H1 (cell line): ENCODE results near the gene RMND5A.

Experiments
- CTCF ChIP-seq, 3 experiments: IDR thresholded peaks; 1 replicate in 2 of 3; 2 replicates in 1 of 3; pipeline versions ENCODE4 v1.5.1 to v1.6.1; 2011; ENCODE audit warnings: low read length in 3 of 3, mild to moderate bottlenecking in 3 of 3, inconsistent platforms in 2 of 3, low read depth in 1 of 3, moderate library complexity in 1 of 3; ENCODE audit not compliant: insufficient read depth in 1 of 3; ENCODE audit errors: control extremely low read depth in 1 of 3
- EZH2 ChIP-seq: fragments of 200-600 bp; sonication (generic); IDR thresholded peaks from 2 replicates; pipeline ENCODE4 v1.7.1; 2012; ENCODE audit warnings: low read depth, mild to moderate bottlenecking, moderate library complexity, low read length, inconsistent platforms; ENCODE audit not compliant: severe bottlenecking
- POLR2A ChIP-seq, 2 experiments: IDR thresholded peaks; 1 replicate in 1 of 2; 2 replicates in 1 of 2; pipeline ENCODE4 v1.6.1; 2011; ENCODE audit warnings: low read depth in 2 of 2, low read length in 2 of 2, mild to moderate bottlenecking in 2 of 2; ENCODE audit errors: control extremely low read depth in 1 of 2
- RAD21 ChIP-seq, 2 experiments: IDR thresholded peaks in 1 of 2; conservative IDR thresholded peaks in 1 of 2; 2 replicates each; pipeline ENCODE4 v1.6.1; 2011; ENCODE audit warnings: low read depth in 2 of 2, low read length in 2 of 2, improper control_type of control experiment in 1 of 2, inconsistent platforms in 1 of 2, mild to moderate bottlenecking in 1 of 2, moderate library complexity in 1 of 2
- RFX5 ChIP-seq: IDR thresholded peaks from 2 replicates; pipeline ENCODE4 v1.6.1; 2011; ENCODE audit warnings: low read depth, low read length, improper control_type of control experiment, borderline replicate concordance
- TAF1 ChIP-seq: IDR thresholded peaks from 2 replicates; pipeline ENCODE4 v1.6.1; 2011; ENCODE audit warnings: mild to moderate bottlenecking, low read depth, low read length

GRCh38 chr2:86764661-86765309, 44.7 kb downstream of the RMND5A start:
- TF ChIP-seq TAF1 = no peak
- TF ChIP-seq RAD21 (IDR thresholded peaks at IDR 0.05 in 1 of 2, conservative IDR thresholded peaks at IDR 0.05 in 1 of 2; ENCODE audit: low read depth in 2 of 2, low read length in 2 of 2) = peak; percentile 67 to 77
- TF ChIP-seq RFX5 = no peak
- TF ChIP-seq CTCF (IDR thresholded peaks at IDR 0.05; ENCODE audit: control extremely low read depth in 1 of 3, insufficient read depth in 1 of 3, low read depth in 1 of 3, low read length in 3 of 3) = peak in 2 of 3 experiments; percentile 56 to 57; a peak in 3 of 4 replicates
- no peak for TF ChIP-seq EZH2
- no peak for TF ChIP-seq POLR2A (IDR thresholded peaks at IDR 0.05; ENCODE audit: control extremely low read depth in 1 of 2, low read depth in 2 of 2, low read length in 2 of 2)
